Measurements from ENCODE around the gene EIF4EBP2. TPM values are rescaled to one million over a fixed set of nuclear protein-coding genes. Genes with fewer than 3 reads are reported as not detected.

EIF4EBP2 gene
- total RNA-seq (46.6 and 47.0 TPM in 2 replicates), polyA plus RNA-seq (13.9 and 18.2 TPM in 2 replicates), polyA minus RNA-seq (41.3 and 43.9 TPM in 2 replicates), Bru-seq, nascent RNA (percentile 86 among the genes with signal in this experiment), BruChase-seq, experiment 1, labeled RNA remaining after a 6-hour chase (percentile 97 among the genes with signal in this experiment), BruChase-seq, experiment 2, labeled RNA remaining after a 2-hour chase (percentile 94 among the genes with signal in this experiment)
- polyA plus RNA-seq (2011; cell fraction: cytosol; rRNA removed) = 17.6 and 19.9 TPM in 2 replicates
- 13.5 and 15.6 TPM in 2 replicates for polyA plus RNA-seq (2011; cell fraction: nucleus; rRNA removed)
- 29.8 and 35.4 TPM in 2 replicates for polyA plus RNA-seq (2012)
- polyA minus RNA-seq (2011; cell fraction: cytosol; rRNA and poly(A)+ RNA removed) = 22.1 TPM
- 13.1 and 20.5 TPM in 2 replicates for polyA minus RNA-seq (2011; cell fraction: nucleus; rRNA and poly(A)+ RNA removed)
- long read RNA-seq, full-length matches to known transcripts = 190 of 278 reads
- long read RNA-seq, partial matches to known transcripts = 48 of 278 reads
- long read RNA-seq, other reads (novel, unspliced or antisense) = 40 of 278 reads

DNA sequence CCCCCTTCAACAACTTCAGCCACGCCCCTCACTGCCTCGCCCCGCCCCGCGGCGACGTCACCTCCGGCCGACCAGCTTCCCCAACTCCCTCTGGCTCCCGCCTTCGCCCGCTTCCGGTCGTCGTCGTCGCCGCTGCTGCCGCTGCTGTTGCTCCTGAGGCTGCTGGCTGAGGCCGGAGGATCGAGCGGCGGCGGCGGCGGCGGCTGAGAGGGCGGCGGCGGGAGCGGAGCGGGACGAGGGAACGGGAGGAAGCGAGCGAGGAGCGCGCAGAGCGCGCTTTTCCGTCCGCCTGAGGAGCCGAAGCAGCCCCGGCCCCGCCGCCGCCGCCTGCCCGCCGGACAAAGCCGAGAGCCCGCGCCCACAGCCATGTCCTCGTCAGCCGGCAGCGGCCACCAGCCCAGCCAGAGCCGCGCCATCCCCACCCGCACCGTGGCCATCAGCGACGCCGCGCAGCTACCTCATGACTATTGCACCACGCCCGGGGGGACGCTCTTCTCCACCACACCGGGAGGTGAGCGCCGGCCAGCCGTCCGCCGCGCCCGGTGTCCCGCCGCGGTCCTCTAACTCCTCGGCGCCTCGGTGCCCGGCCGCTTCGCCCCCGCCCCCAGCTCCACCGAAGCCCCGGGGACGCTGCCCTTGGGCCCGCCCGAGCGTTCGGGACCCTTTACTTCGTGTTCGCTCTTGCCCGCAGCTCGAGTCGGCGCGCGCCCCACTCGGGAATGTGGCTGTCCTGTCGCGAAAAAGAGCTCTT is at the start of gene EIF4EBP2:
EIF4EBP2 (plus strand) TSS at position 110 of the 751 bp plus-strand sequence; CDS start at position 367, 257 bp downstream.
- peak; percentile 84 for FAIRE-seq

More for the DNA sequence above, at the start of gene EIF4EBP2:
- Histone ChIP-seq H3K4me2 (ENCODE audit: insufficient read depth, low read length) (peak within 1 kb of the TSS; percentile 96), H3K9me3 (replicated peaks; ENCODE audit: control insufficient read depth, insufficient read depth, low read length) (no peaks in the 10 kb centered on the region), H3K27ac (ENCODE audit: insufficient read depth, low read depth, low read length) (peak within 1 kb of the TSS; percentile 42), H2AFZ (ENCODE audit: low read depth, low read length) (peak within 1 kb of the TSS; percentile 78), H3K27me3 (ENCODE audit: control insufficient read depth in 2 of 2, insufficient read depth in 2 of 2, low read length in 2 of 2) (no peaks in the 10 kb centered on the region), H3K4me3 (replicated peaks in 1 of 3; ENCODE audit: insufficient read depth in 1 of 3, low read depth in 1 of 3, low read length in 3 of 3) (peak within 1 kb of the TSS; percentile 64 to 83 (median 79)), H3K4me1 (ENCODE audit: control insufficient read depth, extremely low read depth, insufficient read depth, low read length) (peaks cover 28% of the 10 kb centered on the region), H3K9ac (replicated peaks; ENCODE audit: extremely low read depth, insufficient read depth, low read length) (peak within 1 kb of the TSS; percentile 64), H3K9me1 (replicated peaks; ENCODE audit: control insufficient read depth, extremely low read depth, insufficient read depth, low read length) (no peaks in the 10 kb centered on the region), H4K20me1 (replicated peaks; ENCODE audit: control insufficient read depth, extremely low read depth, insufficient read depth, low read length) (peaks cover 3% of the 10 kb centered on the region), H3K79me2 (ENCODE audit: control insufficient read depth, insufficient read depth, low read length) (peaks cover 36% of the 10 kb centered on the region), H3K36me3 (ENCODE audit: control insufficient read depth in 2 of 2, extremely low read depth in 1 of 2, insufficient read depth in 2 of 2, low read length in 2 of 2) (no peaks in the 10 kb centered on the region)
- BruUV-seq (replicated peaks) = no TSS peak
- ChIA-PET CTCF (interaction anchor here (0.8 to 5.3 kb wide), 16 partner anchors 9 to 258 kb away, joined by 3 to 43 read pairs (median 5); partner anchors contain the start of genes PPA1 and TYSND1), POLR2A (interaction anchor here (0.6 to 1.8 kb wide), 4 partner anchors 27 to 77 kb away, joined by 3 to 9 read pairs (median 4); no protein-coding TSS in a partner anchor)
- DNase-seq (ENCODE audit: low read depth, low spot score) = peak; percentile 99
- dilution Hi-C loops (cut with MboI; ENCODE audit: extremely low pct_ligation_motif_present, low sequenced_read_pairs) = no loop called here
- no peak for TF ChIP-seq GATA2 (IDR thresholded peaks at IDR 0.05; ENCODE audit: insufficient read depth, insufficient read length, low read depth, low read length)
- TF ChIP-seq POLR2A (IDR thresholded peaks at IDR 0.05; ENCODE audit: low read depth, low read length) = peak; percentile 90
- no peak for TF ChIP-seq JUN (IDR thresholded peaks at IDR 0.05; ENCODE audit: borderline replicate concordance, insufficient read depth, insufficient read length, low read depth)
- TF ChIP-seq MYC (IDR thresholded peaks at IDR 0.05; ENCODE audit: low read depth, low read length) = no peak
- TF ChIP-seq, protein P1, sequence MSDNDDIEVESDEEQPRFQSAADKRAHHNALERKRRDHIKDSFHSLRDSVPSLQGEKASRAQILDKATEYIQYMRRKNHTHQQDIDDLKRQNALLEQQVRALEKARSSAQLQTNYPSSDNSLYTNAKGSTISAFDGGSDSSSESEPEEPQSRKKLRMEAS (IDR thresholded peaks at IDR 0.05; ENCODE audit: insufficient read depth, insufficient read length) = no peak
- no peak for TF ChIP-seq FOS (IDR thresholded peaks at IDR 0.05; ENCODE audit: borderline replicate concordance, insufficient read depth, low read length)
- peak; percentile 94 for TF ChIP-seq POLR2AphosphoS5 (IDR thresholded peaks at IDR 0.05; ENCODE audit: insufficient read depth, low read depth, low read length)
- no peak for TF ChIP-seq EZH2 (IDR thresholded peaks at IDR 0.05; ENCODE audit: borderline replicate concordance, low read depth, low read length, severe bottlenecking)
- TF ChIP-seq, protein P2, sequence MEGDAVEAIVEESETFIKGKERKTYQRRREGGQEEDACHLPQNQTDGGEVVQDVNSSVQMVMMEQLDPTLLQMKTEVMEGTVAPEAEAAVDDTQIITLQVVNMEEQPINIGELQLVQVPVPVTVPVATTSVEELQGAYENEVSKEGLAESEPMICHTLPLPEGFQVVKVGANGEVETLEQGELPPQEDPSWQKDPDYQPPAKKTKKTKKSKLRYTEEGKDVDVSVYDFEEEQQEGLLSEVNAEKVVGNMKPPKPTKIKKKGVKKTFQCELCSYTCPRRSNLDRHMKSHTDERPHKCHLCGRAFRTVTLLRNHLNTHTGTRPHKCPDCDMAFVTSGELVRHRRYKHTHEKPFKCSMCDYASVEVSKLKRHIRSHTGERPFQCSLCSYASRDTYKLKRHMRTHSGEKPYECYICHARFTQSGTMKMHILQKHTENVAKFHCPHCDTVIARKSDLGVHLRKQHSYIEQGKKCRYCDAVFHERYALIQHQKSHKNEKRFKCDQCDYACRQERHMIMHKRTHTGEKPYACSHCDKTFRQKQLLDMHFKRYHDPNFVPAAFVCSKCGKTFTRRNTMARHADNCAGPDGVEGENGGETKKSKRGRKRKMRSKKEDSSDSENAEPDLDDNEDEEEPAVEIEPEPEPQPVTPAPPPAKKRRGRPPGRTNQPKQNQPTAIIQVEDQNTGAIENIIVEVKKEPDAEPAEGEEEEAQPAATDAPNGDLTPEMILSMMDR (IDR thresholded peaks at IDR 0.05; ENCODE audit: extremely low read depth in 1 of 2, insufficient read depth in 1 of 2, low read depth in 1 of 2, low read length in 2 of 2) = no peak
- intact Hi-C loops (cut with micrococcal nuclease) = loop anchor here (1.0 to 2.0 kb wide), 2 partner anchors 22 to 75 kb away; partner anchors contain the start of genes LRRC20 and PALD1

Measured in endothelial cell of umbilical vein (primary cell).